ENCODE results near the gene HS6ST3.

- no peak for TF ChIP-seq FOXK2 (IDR thresholded peaks at IDR 0.05)
- TF ChIP-seq ELF4 (IDR thresholded peaks at IDR 0.05) = no peak
- no peak for TF ChIP-seq CTBP1 (IDR thresholded peaks at IDR 0.05; ENCODE audit: borderline replicate concordance)
- TF ChIP-seq ARNT (IDR thresholded peaks at IDR 0.05) = no peak
- TF ChIP-seq BHLHE40 (IDR thresholded peaks at IDR 0.05; ENCODE audit: borderline replicate concordance) = no peak
- no peak for TF ChIP-seq TARDBP (IDR thresholded peaks at IDR 0.05)
- no peak for TF ChIP-seq SP1 (IDR thresholded peaks at IDR 0.05)
- no peak for TF ChIP-seq ZNF384 (IDR thresholded peaks at IDR 0.05)
- TF ChIP-seq SUZ12 (IDR thresholded peaks at IDR 0.05) = no peak
- TF ChIP-seq L3MBTL2 (conservative IDR thresholded peaks at IDR 0.05) = no peak
- no peak for TF ChIP-seq HDGF (IDR thresholded peaks at IDR 0.05; ENCODE audit: borderline replicate concordance)
- TF ChIP-seq LEF1 (IDR thresholded peaks at IDR 0.05; ENCODE audit: borderline replicate concordance) = no peak
- TF ChIP-seq NFRKB (IDR thresholded peaks at IDR 0.05) = no peak
- no peak for TF ChIP-seq FOXM1 (IDR thresholded peaks at IDR 0.05; ENCODE audit: borderline replicate concordance)
Measured at GRCh38 chr13:96539791-96540190, 449.9 kb downstream of the HS6ST3 start.

Measured in HEK293T (cell line).